ENCODE results near the gene H2BK1. TPM values are rescaled to one million over a fixed set of nuclear protein-coding genes. Genes with fewer than 3 reads are reported as not detected.

H2BK1 gene
- total RNA-seq, 1 donor from 2014 or later, result 0.48 TPM

DNA sequence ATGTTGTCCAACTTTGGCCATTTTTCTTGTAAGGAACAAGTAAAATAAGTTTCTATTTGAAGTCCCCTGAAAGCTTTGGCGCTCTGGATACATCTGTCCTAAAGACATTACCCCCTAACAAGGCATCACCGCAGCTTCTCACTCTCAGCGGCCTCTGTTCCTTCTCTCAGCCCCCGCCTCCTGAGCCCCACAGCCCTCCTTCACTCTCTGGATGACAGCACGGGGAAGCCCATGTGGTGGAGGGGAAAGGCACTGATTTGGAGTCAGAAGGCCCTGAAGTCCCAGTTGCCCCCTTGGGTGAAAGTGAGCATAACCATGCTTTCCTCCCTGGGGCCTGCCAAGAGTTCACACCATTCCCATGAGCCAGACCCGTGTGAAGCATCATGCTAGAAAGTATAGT lies 4.6 kb downstream of the H2BK1 start:
- intact Hi-C loops (cut with micrococcal nuclease), result loop anchor here (2.0 kb wide), 1 partner anchor 27 kb away; the partner anchor contains the start of gene CHPF2

DNA sequence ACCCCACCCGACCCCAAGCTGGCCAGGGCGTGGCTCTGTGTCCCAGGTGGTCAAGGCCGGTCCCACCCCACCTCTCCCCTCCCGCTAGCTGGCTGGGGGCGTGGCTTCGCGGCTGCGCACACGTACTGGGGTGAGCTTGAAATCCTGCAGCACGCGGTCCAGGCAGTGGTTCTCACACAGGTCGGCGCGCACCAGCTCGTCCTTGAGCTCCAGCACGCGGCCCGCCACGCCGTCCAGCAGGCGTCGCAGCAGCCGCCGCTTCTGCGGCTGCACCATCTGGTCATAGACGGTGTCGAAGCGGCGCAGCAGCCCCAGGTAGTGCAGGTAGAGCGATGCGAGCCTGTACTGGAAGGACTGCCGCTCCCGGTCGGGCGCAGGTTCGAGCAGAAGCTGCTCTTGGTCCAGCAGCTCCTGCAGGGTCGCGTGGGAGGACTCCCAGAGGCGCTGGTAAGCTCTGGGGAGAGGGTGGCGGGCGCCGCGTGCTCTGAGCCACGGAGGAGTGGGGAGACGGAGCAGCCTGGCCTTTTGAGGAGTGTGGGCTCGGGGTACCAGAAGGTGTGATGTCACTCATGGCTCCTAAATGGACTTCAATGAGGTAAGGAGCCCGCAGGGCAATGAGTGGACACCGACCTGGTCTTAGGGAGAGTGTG lies 5.8 kb downstream of the H2BK1 start:
- intact Hi-C loops (cut with micrococcal nuclease), result no loop called here

DNA sequence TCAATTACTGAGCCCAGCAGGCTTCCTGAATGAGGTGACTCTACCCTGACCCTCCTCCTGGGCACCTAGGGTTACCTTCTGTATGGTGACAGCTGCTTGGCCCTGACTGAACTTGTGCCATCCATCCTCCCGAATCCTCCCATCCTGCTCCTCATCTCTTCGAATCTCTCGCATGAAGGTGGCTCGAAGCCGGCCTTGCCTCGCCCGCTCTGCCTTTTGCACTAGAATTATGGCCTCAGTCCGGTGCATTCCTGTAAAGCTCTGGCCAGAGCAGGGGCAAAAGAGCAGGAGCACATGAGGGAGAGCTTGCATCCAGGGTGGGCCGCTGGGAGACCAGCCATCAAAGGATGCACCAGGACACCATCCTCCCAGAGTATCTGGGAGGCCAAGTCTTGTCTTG lies 7.5 kb downstream of the H2BK1 start:
- intact Hi-C loops (cut with micrococcal nuclease), result no loop called here

DNA sequence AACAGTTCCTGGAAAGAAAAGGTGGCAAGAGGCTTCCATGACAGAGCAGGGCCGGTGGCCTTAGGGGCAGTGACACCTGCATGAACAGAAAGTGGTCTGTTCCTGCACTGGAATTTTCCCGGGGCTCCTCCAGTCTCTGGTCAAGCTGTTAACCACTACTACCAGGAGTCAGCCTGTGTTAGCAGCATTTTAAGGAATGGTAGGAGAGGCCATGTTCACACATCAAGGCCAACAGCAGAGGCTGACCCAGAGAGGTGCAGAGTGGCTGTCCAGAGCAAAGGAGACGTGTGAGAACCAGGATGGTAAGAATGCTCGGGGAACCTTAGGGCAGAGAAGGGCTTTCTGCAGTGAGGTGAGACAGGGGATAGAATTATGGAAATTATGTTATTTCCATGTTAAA lies 8.5 kb downstream of the H2BK1 start:
- intact Hi-C loops (cut with micrococcal nuclease), result no loop called here

DNA sequence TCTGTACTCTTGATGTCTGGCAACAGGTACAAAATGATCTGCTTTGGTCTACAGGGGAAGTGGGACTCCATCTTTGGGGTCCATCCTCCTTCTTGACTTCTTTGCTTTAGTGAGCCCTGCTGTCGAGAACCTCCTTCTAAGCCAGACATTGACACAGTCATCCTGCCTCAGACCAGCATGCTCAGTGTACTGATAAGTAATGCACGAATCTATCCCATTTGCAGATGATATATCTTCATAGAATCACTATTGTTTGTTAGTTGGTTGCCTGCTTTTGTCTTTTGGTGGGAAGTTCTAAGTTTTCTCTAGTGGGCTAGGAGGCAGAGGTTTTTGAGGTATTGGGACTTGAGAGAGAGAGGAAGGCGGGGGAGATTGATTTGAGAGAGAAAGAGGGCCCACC lies 8.9 kb downstream of the H2BK1 start:
- intact Hi-C loops (cut with micrococcal nuclease), result no loop called here

DNA sequence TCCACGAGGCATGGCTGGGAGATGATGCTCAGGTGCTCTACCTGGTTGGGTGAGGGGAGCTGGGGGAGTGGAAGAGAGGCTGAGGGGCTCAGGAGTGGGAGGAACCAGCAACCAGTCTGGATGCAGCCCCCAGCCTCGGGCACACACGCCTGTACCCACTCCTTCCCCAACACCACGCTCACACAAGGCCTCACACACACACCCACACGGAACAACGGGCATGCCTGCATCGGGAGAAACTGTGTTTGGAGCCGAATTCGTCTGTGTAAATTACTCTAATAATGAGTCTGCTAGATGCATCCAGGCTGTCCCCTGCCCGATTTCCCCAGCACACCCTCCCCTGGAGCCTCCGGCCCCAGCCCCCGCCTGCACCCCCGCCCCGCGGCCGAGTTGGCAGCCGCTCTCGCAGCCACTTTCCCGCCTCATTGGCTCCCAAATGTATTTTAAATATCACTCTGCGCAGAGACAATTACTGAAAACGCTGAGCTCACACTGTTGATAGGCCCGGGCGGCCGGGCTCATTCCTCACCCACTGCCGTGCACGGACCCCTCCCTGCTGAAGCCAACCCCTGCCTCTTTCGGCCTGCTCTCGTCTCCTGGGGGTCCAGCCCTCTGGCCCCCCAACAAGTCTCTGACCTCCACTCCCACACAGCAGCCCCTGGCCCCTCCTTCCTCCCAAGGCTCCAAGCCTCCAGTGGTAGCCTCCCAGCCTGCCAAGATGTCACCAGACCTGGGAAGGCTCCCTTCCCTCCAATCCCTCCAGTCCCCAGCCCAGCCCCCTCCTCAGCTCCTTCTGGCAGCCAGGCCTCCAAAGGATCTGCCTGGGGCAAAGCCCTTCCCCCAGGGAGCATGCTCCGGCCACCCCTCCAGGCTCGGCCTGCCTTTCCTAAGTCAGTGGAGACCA lies 11.1 kb downstream of the H2BK1 start:
- intact Hi-C loops (cut with micrococcal nuclease), result no loop called here

DNA sequence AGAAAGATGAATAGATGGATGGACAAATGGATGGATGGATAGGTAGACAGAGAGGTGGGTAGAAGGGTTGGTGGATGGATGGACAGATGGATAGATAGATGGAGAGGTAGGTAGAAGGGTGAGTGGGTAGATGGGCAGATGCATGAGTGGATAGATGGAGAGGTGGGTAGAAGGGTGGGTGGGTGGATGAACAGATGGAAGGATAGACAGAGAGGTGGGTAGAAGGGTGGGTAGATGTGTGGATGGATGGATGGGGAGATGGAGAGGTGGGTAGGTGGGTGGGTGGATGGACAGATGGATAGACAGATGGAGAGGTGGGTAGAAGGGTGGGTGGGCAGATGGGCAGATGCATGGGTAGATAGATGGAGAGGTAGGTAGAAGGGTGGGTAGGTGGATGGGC lies 12.4 kb downstream of the H2BK1 start:
- intact Hi-C loops (cut with micrococcal nuclease), result no loop called here

DNA sequence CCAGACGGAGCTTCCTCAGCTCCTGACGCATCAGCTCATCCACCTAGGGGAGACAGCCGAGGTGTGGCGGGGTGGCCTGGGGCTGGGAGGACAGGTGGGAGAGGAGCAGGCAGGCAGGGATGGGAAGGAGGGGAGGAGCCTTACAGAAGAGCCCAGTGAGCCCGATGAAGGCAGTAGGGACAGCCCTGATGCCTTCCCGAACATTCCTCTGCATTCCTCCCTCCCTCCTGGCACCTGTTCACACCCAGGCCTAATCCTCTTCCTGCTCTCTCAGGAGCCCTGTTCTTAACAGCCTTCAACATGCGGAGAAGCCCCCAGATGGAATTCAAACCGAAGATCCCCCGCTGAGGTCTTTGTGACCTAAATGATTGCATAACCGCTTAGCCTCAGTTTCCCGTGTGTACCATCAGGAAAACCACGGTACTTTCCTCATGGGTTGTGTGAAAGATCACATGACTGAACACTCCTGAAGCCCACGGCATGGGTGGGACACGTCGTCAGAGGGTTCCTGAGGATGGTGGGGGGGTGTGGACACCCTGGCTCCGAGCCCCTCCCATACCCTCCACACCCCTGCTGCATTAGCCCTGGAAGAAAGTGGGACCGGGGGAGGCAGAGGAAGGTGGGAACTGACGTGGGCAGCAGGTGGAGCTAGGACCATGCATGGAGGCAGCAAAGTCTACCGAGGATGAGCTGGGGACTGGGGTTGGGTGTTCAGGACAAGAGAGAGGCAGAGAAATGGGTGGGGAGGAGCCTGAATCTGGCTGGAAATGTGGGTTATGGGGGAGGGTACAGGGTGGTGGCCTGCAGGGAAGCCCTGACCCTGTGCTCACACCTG lies 14.5 kb downstream of the H2BK1 start:
- intact Hi-C loops (cut with micrococcal nuclease), result no loop called here

DNA sequence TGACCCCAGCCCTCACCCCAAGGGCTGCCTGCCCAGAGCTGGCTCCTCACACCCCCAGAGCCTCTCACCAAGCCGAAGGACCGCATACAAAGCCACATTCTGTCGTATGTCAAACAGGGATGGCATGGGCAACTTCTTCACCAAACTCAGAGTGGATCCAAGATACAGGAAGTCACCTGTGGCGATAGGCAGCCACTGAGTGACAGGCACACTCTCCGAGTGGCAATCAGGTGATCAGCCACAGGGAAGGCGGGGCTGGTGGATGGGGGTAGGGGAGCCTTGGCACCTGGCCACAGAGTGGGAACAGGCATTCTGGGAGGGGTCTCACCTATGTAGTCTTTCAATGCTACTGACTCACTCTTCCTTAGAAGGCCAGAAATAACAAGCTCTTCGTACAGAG lies 16.1 kb downstream of the H2BK1 start:
- intact Hi-C loops (cut with micrococcal nuclease), result no loop called here

DNA sequence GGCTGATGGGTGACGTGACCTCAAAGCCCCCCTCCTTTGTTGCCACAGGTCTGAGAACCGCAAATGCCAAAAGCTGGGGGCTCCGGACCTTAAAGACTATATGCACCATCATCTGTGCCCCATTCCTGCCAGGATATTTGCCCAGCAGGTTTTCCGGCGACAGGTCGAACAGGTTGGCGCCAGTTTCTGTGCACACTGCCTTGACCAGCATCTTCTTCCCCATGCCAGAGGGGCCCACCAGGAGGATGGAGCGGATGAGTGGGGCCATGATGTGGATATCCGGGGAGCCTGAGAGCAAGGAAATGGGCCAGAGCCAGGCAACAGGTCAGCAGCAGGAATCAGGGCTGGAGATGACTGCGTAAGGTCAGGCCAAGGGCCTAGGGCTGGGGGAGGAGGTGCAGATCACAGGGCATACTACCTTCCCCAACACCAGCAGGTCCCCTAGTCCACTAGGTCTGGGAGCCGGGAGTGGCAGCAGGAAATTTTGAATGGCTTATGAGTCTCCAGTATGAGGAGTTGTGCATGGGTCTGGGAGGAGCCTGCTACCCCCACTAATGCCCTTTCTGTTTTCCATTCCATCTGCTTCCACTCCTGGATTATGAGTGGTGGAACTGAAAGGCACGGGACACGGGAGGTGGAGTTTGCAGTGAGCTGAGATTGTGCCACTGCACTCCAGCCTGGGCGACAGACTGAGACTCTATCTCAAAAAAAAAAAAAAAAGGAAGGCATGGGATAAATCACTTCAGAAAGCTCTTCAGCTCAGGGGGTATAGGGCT lies 16.9 kb downstream of the H2BK1 start:
- intact Hi-C loops (cut with micrococcal nuclease), result no loop called here

DNA sequence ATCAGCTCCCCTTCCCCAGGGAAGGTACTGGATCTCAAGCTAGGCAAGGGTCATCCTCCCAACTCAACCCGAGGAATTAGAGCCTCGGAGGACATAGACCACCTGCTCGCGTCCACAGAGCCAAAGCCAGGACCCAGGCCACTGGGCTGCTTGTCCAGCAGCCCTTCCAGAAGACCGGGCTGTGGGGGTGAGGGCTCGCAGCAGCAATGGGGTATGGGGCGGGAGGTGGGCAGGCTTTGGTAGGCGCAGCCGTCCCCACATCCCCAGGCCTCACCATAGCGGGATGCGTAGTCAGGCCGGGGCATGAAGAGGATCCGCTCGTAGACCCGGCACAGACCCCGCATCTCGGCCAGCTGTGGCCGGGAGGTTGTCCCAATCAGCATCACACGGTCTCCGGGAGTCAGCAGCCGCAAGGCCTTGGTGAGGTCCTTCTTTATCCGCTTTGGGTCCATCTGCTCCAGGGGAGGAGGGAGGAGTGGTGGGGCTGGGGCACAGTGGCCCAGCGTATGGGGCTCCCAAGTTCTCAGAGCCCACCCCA lies 18.2 kb downstream of the H2BK1 start:
- intact Hi-C loops (cut with micrococcal nuclease), result no loop called here

DNA sequence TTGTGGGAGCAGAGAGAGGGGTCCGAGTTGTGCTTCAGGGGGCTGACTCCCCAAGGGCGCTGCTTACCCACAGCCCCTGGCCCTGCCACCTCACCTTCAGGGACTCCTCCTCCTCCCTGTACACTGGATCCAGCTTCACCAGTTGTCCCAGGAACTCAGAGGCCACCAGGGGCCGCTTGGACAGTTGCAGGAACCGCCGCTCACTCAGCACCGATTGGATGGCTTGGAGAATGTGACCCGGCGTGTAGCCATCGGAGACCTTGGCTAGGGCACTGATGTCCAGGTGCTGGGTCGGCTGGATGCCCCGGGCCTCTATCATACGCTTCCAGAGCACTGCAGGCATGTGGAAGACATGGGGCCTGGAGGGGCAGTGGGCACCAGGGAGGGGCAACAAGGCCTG lies 18.7 kb downstream of the H2BK1 start:
- intact Hi-C loops (cut with micrococcal nuclease), result no loop called here

DNA sequence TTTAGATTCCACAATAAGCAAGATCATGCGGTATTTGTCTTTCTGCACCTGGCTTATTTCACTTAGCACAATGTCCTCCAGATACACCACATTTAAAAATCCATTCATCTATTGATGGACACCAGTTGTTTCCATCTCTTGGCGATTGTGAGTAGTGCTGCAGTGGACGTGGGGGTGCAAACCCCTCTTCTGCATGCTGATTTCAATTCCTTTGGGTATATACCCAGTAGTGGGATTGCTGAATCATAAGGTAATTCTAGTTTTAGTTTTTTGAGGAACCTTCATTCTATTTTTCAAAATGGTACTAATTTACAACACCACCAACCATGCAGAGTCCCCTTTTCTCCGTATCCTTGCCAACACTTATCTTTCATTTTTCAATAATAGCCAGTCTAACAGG lies 21.2 kb downstream of the H2BK1 start:
- intact Hi-C loops (cut with micrococcal nuclease), result no loop called here

DNA sequence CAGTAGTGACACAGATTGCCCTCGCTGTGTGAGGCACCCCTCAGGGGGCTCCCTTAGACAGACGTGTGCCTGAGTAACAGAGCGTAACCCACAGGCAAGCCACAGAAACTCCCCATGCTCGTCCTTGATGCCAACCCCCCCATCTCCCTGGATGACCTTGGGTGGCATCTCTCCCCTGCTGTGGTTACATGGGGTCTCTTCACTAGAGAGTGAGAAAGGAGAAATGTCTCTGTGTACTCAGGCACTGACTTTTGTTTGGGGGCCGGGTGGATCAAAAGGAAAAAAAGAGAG lies 22.1 kb downstream of the H2BK1 start:
- intact Hi-C loops (cut with micrococcal nuclease), result no loop called here

DNA sequence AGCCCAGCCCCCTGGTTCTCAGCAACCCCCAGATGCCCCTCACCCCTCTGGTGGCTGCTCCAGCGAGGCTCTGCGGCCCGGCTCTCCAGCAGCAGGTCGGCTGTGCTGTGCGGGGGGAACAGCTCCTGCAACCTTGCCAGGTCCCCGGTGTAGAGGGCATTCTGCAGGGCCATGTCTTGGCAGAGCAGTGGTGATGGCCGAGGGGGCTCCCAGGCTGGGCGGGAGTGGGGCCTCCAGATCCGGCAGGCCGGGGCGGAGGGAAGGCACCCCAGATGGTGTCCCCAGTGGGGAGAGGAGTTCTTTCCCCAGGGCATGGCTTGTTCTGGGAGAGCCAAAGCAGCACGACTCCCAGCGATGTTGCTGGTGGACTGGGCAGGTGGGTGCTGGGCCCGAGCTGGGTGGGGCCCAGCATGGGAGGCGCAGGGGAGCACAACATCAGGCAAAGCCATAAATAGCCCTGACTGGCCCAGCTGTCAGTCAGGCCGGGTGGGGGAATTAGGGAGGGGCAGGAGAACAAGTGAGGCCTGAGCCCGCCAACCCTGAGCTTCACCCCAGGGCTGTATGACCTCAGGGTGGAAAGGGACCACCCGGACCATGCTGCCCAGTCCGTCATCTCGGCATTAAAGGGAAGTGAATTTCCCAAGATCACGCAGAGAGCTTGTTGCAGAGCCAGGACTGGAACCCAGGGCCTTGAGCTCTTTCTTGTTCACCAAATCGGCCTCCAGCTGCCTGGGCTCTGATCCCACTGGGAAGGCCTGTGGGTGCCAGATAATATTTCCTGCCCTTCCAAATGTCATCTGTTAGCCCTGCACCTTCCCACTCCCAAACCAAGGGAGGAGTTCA lies 22.7 kb downstream of the H2BK1 start:
- intact Hi-C loops (cut with micrococcal nuclease), result no loop called here

DNA sequence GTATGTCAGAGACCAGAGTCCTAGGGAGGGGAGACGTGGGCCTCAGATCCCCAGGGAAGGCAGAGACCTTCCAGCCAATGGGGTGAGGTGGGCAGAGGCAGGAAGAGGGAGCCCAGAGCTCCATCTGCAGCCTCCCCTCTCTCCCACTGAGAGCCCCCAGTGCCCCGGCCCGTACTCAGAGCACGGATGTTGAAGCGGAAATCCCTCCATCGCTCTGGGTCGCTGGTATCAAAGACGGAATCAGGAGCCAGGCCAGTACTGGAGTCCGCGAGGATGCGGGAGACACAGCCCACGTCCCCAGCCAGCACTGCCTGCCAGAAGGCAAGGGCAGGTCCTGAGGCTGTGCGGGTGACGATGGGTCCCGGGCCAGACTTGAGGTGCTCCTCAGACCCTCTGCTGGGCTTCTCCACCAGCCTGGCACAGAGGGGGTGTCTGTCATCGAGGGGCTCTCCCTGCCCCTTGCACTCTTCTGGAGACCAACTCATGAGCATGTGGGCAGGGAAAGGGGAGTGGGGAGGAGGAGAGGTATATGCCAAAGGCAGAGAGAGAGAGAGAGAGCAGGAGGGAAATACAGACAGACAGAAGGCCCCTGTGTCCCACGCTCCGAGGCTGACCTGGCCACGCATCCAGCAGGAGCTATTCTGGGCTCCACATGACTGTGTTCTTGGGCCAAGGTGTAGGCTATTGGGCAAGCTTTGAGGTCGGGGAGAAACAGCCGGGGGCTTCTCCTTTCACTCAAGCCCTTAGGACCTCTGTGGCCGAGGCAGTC lies 23.5 kb downstream of the H2BK1 start, which contains the start of gene ASB10:
Gene ASB10 (minus strand): TSS at position 611 of the 769 bp plus-strand sequence. CDS start 120 bp downstream, at position 491.
- intact Hi-C loops (cut with micrococcal nuclease), result no loop called here

DNA sequence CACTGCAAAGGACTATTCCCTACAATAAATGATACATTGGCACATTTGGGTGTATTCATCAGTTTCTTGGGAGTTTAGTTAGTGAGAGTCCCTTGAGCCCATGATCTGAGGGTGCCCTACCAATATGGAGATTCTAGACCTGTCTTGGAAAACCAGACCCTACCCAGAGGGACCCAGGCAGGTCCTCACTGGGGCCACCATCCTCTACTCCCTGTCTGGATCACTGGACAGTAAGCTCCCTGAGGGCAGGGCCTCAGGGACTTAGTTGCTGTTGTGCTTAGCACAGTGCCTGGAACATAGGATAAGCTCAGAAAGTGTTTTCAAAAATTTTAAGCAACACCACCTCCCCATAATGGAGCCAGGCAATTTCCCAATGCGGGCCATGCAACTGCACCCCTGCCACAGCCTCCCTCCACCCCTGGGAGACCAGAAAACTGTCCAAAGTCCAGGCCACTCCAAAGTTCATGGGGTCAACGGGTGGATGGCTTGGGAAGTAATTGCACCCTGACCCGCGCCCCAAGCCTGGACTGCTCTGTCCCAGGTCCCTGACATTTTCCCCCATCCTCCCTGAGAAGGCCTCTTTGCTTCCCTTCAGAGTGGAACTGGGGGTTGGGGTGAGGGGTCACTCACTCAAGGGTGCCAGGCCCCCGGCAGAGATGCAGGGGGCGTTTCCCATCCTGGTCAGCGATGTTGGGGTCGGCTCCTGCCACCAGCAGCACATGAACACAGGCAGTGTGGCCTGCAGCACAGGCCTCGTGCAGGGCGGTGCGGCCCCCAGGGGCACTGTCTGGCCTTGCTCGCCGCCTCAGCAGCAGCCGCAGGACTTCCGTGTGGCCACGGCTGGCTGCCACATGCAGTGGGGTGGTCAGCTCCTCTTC lies 24.3 kb downstream of the H2BK1 start:
- intact Hi-C loops (cut with micrococcal nuclease), result no loop called here

DNA sequence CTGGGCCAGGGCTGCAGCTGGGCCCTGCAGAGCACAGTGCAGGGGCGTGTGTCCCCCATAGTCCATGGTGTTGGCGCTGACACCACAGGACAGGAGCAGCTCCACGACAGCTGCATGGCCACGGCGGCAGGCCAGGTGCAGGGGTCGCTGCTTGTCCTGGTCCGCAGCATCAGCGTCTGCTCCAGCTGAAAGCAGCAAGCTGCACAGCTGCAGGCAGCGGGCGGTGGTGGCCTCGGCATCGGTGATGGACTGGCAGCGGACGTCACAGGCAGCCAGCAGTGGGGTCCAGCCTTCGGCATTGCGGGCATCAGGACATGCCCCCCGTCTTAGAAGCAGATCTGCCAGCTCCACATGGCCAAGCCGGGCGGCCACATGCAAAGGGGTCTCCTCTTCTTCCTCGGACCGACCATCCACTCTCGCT lies 29.3 kb downstream of the H2BK1 start:
- intact Hi-C loops (cut with micrococcal nuclease), result no loop called here
